Epithelial cell of esophagus (primary cell): ENCODE data around the gene PCDHA3.
"Not testable (repeated sequence)": the region's sequence is repeated elsewhere in the genome, so short reads cannot be mapped to it uniquely, and the experiment has no call there.

Experiments used
- DNase-seq: peaks from one replicate; pipeline ENCODE4 v3.0.0; 2010; ENCODE audit warnings: low read depth
- H3K4me3 ChIP-seq: 2 replicates; pipeline ENCODE4 v1.5.1; 2011; ENCODE audit warnings: mild to moderate bottlenecking, low read length, control low read depth
- TF ChIP-seq, protein P1 (sequence below): IDR thresholded peaks from 2 replicates; pipeline ENCODE4 v1.5.1; 2011; ENCODE audit warnings: low read depth, mild to moderate bottlenecking, low read length, control low read depth, inconsistent platforms; ENCODE audit not compliant: insufficient read depth; ENCODE audit errors: missing control alignments

Gene PCDHA3

DNA sequence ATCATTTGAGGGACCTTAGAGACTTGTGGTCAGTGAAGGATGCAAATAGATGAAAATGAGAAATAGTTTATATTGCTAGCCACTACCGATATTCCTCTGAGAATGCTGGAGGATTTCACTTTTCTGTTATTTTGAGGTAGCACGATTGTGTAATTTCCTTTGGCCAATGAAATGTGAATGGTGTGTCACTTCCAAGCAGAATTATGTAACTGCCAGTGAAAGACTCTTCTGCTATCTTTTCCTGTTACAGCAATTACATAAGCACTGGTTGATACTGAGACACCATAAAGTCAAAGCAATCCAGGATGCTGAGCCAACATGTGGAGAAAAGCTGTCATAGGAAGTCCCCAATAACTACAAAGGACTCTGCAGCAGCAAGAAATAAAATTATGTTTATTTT, 9.8 kb upstream of the PCDHA3 start:
- DNase-seq = no peak
- TF ChIP-seq, protein P1, sequence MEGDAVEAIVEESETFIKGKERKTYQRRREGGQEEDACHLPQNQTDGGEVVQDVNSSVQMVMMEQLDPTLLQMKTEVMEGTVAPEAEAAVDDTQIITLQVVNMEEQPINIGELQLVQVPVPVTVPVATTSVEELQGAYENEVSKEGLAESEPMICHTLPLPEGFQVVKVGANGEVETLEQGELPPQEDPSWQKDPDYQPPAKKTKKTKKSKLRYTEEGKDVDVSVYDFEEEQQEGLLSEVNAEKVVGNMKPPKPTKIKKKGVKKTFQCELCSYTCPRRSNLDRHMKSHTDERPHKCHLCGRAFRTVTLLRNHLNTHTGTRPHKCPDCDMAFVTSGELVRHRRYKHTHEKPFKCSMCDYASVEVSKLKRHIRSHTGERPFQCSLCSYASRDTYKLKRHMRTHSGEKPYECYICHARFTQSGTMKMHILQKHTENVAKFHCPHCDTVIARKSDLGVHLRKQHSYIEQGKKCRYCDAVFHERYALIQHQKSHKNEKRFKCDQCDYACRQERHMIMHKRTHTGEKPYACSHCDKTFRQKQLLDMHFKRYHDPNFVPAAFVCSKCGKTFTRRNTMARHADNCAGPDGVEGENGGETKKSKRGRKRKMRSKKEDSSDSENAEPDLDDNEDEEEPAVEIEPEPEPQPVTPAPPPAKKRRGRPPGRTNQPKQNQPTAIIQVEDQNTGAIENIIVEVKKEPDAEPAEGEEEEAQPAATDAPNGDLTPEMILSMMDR = no peak
- no peak overlapping the region for H3K4me3 ChIP-seq

DNA sequence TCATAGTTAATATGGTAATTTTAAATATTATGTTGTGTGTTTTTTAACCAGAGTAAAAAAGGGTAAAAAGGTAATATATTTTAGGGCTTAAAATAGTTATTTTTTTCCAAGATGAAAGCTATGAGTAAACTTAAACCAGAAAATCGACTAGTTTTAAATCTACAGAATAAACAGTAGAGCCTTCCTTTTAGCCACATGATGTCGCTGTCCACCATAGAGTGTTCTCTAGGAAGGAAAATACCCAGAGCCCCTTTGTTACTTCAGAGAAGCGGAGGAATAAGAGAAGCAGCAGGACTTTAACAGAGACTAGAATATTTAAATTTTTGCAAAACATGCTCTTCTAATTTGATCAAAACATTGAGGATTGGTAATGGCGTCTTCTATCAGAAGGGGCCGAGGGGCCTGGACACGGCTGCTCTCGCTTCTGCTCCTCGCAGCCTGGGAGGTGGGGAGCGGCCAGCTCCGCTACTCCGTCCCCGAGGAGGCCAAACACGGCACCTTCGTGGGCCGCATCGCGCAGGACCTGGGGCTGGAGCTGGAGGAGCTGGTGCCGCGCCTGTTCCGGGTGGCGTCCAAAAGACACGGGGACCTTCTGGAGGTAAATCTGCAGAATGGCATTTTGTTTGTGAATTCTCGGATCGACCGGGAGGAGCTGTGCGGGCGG, 6.1 kb upstream of the PCDHA3 start, which contains the start of gene PCDHA2:
TSS of gene PCDHA2 (plus strand) at position 258 of the 664 bp plus-strand sequence.
- TF ChIP-seq, protein P1 = no peak

DNA sequence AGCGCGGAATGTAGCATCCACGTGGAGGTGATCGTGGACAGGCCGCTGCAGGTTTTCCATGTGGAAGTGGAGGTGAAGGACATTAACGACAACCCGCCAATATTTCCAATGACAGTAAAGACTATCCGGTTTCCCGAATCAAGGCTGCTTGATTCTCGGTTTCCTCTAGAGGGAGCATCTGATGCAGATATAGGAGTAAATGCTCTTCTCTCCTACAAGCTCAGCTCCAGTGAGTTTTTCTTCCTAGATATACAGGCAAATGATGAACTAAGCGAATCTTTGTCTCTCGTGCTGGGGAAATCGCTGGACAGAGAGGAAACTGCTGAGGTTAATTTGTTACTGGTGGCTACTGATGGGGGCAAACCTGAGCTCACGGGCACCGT, 5.6 kb upstream of the PCDHA3 start:
- TF ChIP-seq, protein P1 = peak; percentile 20
- no peak overlapping the region for H3K4me3 ChIP-seq
- no peak for DNase-seq

More for the DNA sequence above, 6.1 kb upstream of the PCDHA3 start, which contains the start of gene PCDHA2:
- DNase-seq = no peak
- H3K4me3 ChIP-seq = no peak within 1 kb of the TSS

DNA sequence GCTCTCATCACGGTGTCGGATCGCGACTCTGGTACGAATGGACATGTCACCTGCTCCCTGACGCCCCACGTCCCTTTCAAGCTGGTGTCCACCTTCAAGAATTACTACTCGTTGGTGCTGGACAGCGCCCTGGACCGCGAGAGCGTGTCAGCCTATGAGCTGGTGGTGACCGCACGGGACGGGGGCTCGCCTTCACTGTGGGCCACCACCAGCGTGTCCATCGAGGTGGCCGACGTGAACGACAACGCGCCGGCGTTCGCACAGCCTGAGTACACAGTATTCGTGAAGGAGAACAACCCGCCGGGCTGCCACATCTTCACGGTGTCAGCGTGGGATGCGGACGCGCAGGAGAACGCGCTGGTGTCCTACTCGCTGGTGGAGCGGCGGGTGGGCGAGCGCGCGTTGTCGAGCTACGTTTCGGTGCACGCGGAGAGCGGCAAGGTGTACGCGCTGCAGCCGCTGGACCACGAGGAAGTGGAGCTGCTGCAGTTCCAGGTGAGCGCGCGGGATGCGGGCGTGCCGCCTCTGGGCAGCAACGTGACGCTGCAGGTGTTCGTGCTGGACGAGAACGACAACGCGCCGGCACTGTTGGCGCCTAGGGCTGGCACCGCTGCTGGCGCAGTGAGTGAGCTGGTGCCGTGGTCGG, 4.7 kb upstream of the PCDHA3 start:
- DNase-seq, H3K4me3 ChIP-seq: not testable (repeated sequence)

DNA sequence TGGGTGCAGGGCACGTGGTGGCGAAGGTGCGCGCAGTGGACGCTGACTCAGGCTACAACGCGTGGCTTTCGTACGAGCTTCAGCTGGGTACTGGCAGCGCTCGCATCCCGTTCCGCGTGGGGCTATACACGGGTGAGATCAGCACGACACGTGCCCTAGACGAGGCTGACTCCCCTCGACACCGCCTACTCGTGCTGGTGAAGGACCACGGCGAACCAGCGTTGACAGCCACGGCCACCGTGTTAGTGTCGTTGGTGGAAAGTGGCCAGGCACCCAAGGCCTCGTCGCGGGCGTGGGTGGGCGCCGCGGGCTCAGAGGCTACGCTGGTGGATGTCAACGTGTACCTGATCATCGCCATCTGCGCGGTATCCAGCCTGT, 4.2 kb upstream of the PCDHA3 start:
- DNase-seq = no peak
- H3K4me3 ChIP-seq = no peak overlapping the region
- TF ChIP-seq, protein P1 = no peak

DNA sequence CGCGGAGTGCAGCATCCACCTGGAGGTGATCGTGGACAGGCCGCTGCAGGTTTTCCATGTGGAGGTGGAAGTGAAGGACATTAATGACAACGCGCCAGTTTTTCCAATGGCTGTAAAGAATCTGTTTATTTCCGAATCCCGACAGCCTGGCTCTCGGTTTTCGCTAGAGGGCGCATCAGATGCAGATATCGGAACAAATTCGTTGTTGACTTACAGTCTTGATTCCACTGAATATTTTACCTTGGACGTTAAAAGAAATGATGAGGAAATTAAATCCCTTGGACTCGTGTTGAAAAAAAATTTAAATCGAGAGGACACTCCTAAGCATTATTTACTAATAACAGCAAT, 611 bp downstream of the PCDHA3 start:
- no peak for DNase-seq
- no peak overlapping the region for H3K4me3 ChIP-seq
- TF ChIP-seq, protein P1 = no peak

DNA sequence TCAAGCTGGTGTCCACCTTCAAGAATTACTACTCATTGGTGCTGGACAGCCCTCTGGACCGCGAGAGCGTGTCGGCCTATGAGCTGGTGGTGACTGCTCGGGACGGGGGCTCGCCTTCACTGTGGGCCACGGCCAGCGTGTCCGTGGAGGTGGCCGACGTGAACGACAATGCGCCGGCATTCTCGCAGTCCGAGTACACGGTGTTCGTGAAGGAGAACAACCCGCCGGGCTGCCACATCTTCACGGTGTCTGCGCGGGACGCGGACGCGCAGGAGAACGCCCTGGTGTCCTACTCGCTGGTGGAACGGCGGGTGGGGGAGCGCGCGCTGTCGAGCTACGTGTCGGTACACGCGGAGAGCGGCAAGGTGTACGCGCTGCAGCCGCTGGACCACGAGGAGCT, 1.5 kb downstream of the PCDHA3 start:
- DNase-seq, H3K4me3 ChIP-seq: not testable (repeated sequence)

DNA sequence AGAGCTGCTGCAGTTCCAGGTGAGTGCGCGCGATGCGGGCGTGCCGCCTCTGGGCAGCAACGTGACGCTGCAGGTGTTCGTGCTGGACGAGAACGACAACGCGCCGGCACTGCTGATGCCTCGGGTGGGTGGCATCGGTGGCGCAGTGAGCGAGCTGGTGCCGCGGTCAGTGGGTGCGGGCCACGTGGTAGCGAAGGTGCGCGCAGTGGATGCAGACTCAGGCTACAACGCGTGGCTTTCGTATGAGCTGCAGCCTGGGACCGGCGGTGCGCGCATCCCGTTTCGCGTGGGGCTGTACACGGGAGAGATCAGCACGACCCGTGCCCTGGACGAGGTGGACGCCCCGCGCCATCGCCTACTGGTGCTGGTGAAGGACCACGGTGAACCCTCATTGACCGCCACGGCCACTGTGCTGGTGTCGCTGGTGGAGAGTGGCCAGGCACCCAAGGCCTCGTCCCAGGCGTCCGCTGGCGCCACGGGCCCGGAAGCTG, 2.0 kb downstream of the PCDHA3 start:
- TF ChIP-seq, protein P1 = no peak
- no peak for DNase-seq
- H3K4me3 ChIP-seq = no peak overlapping the region
